Endothelial cell of umbilical vein (primary cell): ENCODE measurements around the gene MEGF11. TPM values are rescaled to one million over a fixed set of nuclear protein-coding genes. Genes with fewer than 3 reads are reported as not detected.

ENCODE experiments used
- BruUV-seq: library from RNA; stranded (reverse); fragments of 400-500 nt; replicated peaks from 2 replicates; lab custom pipeline; 2021; lab: Mats Ljungman, UMichigan
- CTCF ChIA-PET: fragments of 300-600, 350-600 bp; sonication (Branson Sonifier 250); formaldehyde crosslinking; loops from one replicate; lab custom pipeline; 2021; ENCODE audit warnings: antibody characterized with exemption, inconsistent platforms; lab: Charles Lee
- POLR2A ChIA-PET: fragments of 300-600, 350-600 bp; sonication (Branson Sonifier 250); formaldehyde crosslinking; loops from one replicate; lab custom pipeline; 2021; ENCODE audit warnings: antibody characterized with exemption, inconsistent platforms; lab: Charles Lee
- DNase-seq: peaks from one replicate; pipeline ENCODE4 v3.0.0-alpha.2; 2011; ENCODE audit warnings: low read depth, low spot score
- FAIRE-seq: peaks from 2 replicates; lab custom pipeline; 2011; peaks lifted over from hg19 to GRCh38; lab: Jason Lieb, UNC
- H2AFZ ChIP-seq: 2 replicates; pipeline ENCODE4 v1.6.0; 2012; ENCODE audit warnings: low read depth, low read length, control low read depth, inconsistent platforms
- H3K27ac ChIP-seq: 2 replicates; pipeline ENCODE4 v1.5.1; 2011; ENCODE audit warnings: low read depth, mild to moderate bottlenecking, control low read depth, low read length, moderate library complexity; ENCODE audit not compliant: insufficient read depth
- H3K27me3 ChIP-seq, 2 experiments: 2 replicates each; pipeline versions ENCODE4 v1.6.0 to v1.6.1; 2011; ENCODE audit warnings: low read length in 2 of 2, mixed read lengths in 1 of 2; ENCODE audit not compliant: control insufficient read depth in 2 of 2, insufficient read depth in 2 of 2
- H3K36me3 ChIP-seq, 2 experiments: 2 replicates in 1 of 2; 3 replicates in 1 of 2; pipeline ENCODE4 v1.5.1; 2011; ENCODE audit warnings: low read length in 2 of 2, mild to moderate bottlenecking in 1 of 2, moderate library complexity in 1 of 2; ENCODE audit not compliant: control insufficient read depth in 2 of 2, insufficient read depth in 2 of 2; ENCODE audit errors: extremely low read depth in 1 of 2
- H3K4me1 ChIP-seq: 3 replicates; pipeline ENCODE4 v1.5.1; 2011; ENCODE audit warnings: mild to moderate bottlenecking, low read length; ENCODE audit not compliant: control insufficient read depth, insufficient read depth; ENCODE audit errors: extremely low read depth
- H3K4me2 ChIP-seq: 2 replicates; pipeline ENCODE4 v1.6.1; 2011; ENCODE audit warnings: low read length, control low read depth, mixed read lengths; ENCODE audit not compliant: insufficient read depth
- H3K4me3 ChIP-seq, 3 experiments: fragments of 200-600 bp in 1 of 3; sonication (generic), shearing (Covaris generic) in 1 of 3; replicated peaks in 1 of 3; 2 replicates each; pipeline ENCODE4 v1.5.1; 2011 to 2016; ENCODE audit warnings: control low read depth in 3 of 3, low read length in 3 of 3, mild to moderate bottlenecking in 2 of 3, inconsistent platforms in 1 of 3, low read depth in 1 of 3, moderate library complexity in 1 of 3; ENCODE audit not compliant: insufficient read depth in 1 of 3
- H3K79me2 ChIP-seq: 2 replicates; pipeline ENCODE4 v1.6.0; 2012; ENCODE audit warnings: low read length, inconsistent platforms; ENCODE audit not compliant: control insufficient read depth, insufficient read depth
- H3K9ac ChIP-seq: replicated peaks from 2 replicates; pipeline ENCODE3; 2011; ENCODE audit warnings: low read length, control low read depth; ENCODE audit not compliant: insufficient read depth; ENCODE audit errors: extremely low read depth
- H3K9me1 ChIP-seq: replicated peaks from 3 replicates; pipeline ENCODE4 v1.6.0; 2011; ENCODE audit warnings: mild to moderate bottlenecking, low read length; ENCODE audit not compliant: control insufficient read depth, insufficient read depth; ENCODE audit errors: extremely low read depth
- H3K9me3 ChIP-seq: replicated peaks from 2 replicates; pipeline ENCODE4 v1.5.1; 2012; ENCODE audit warnings: low read length, inconsistent platforms; ENCODE audit not compliant: control insufficient read depth, insufficient read depth
- H4K20me1 ChIP-seq: replicated peaks from 2 replicates; pipeline ENCODE3; 2011; ENCODE audit warnings: mild to moderate bottlenecking, low read length; ENCODE audit not compliant: control insufficient read depth, insufficient read depth; ENCODE audit errors: extremely low read depth
- FOS ChIP-seq: IDR thresholded peaks from 2 replicates; pipeline ENCODE4 v1.6.1; 2011; ENCODE audit warnings: mild to moderate bottlenecking, low read length, moderate library complexity, borderline replicate concordance; ENCODE audit not compliant: insufficient read depth
- GATA2 ChIP-seq: IDR thresholded peaks from 2 replicates; pipeline ENCODE4 v1.7.0; 2011; ENCODE audit warnings: low read depth, mild to moderate bottlenecking, moderate library complexity, mixed read lengths, low read length; ENCODE audit not compliant: insufficient read length, insufficient read depth
- MYC ChIP-seq: IDR thresholded peaks from one replicate; pipeline ENCODE4 v1.6.1; 2011; ENCODE audit warnings: mild to moderate bottlenecking, low read depth, low read length
- POLR2AphosphoS5 ChIP-seq: IDR thresholded peaks from 2 replicates; pipeline ENCODE4 v1.6.1; 2012; ENCODE audit warnings: low read depth, mild to moderate bottlenecking, control low read depth, low read length, moderate library complexity; ENCODE audit not compliant: insufficient read depth
- dilution Hi-C: fragments of 300-500 bp; cut with MboI; formaldehyde crosslinking; loops from one replicate; pipeline ENCODE4 v1.15.0; 2019; ENCODE audit warnings: low sequenced_read_pairs; ENCODE audit not compliant: extremely low pct_ligation_motif_present
- intact Hi-C: fragments of 100-400 bp; cut with micrococcal nuclease; formaldehyde crosslinking; loops from one replicate; pipeline ENCODE4 v1.10.0; 2022
- polyA plus RNA-seq, 4 experiments: library from polyadenylated mRNA; depleted of rRNA in 3 of 4; stranded (reverse) in 3 of 4; unstranded in 1 of 4; fragments of >200 nt; gene quantifications; 2 replicates each; pipeline versions ENCODE4 v1.2.1 to v1.2.3, GENCODE V29; 2011 to 2012; ENCODE audit warnings: missing spikeins in 1 of 4
- total RNA-seq: library from RNA; stranded (reverse); gene quantifications from 2 replicates; pipeline ENCODE4 v1.2.3, GENCODE V29; 2021
- TF ChIP-seq, protein P1 (sequence below): IDR thresholded peaks from 2 replicates; pipeline ENCODE4 v1.6.1; 2011; ENCODE audit not compliant: insufficient read depth, insufficient read length
- TF ChIP-seq, protein P2 (sequence below), 2 donors: IDR thresholded peaks; 1 replicate in 1 of 2; 2 replicates in 1 of 2; pipeline ENCODE4 v1.5.1; 2011; ENCODE audit warnings: low read length in 2 of 2, mild to moderate bottlenecking in 2 of 2, moderate library complexity in 2 of 2, control low read depth in 1 of 2, inconsistent platforms in 1 of 2, low read depth in 1 of 2; ENCODE audit not compliant: insufficient read depth in 1 of 2; ENCODE audit errors: extremely low read depth in 1 of 2

MEGF11 gene
- total and polyA plus RNA-seq, 2 donors (not counting 3 experiments of a cell fraction or from before 2014, with no cell fraction given) = not detected

DNA sequence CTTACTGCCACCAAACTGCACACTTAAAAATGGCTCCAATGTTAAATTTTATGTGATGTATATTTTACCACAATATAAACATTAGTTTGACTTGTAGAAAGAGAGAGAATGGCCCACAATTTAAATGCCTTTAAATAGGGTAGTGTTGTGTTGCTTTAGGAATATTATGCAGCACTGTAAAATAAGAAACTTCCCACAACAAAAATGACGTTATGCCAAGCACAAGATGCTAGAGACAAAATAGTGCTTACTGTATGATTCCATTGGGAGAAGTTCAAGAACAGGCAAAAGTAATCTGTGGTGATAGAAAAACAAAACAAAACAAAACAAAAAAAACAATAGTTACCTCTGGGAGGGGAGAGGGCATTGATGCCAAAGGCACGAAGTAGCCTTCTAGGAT is 91.3 kb downstream of the MEGF11 start:
- H3K36me3 ChIP-seq = no peaks in the 10 kb centered on the region
- dilution Hi-C loops = no loop called here
- no peak overlapping the region for H3K4me2 ChIP-seq
- H2AFZ ChIP-seq = no peak overlapping the region
- ChIA-PET POLR2A (no interaction called here), CTCF (no interaction called here)
- no peaks in the 10 kb centered on the region for H3K79me2 ChIP-seq
- no peak for FAIRE-seq
- H3K4me1 ChIP-seq = no peaks in the 10 kb centered on the region
- DNase-seq = no peak
- H3K9me3 ChIP-seq = no peaks in the 10 kb centered on the region
- H3K4me3 ChIP-seq = no peak overlapping the region
- peaks cover 0 to 2% of the 10 kb centered on the region in 2 experiments for H3K27me3 ChIP-seq
- no peaks in the 10 kb centered on the region for H4K20me1 ChIP-seq
- intact Hi-C loops = no loop called here
- H3K27ac ChIP-seq = no peak overlapping the region
- no TSS peak for BruUV-seq
- TF ChIP-seq POLR2AphosphoS5 = no peak
- no peak for TF ChIP-seq FOS
- TF ChIP-seq MYC = no peak
- TF ChIP-seq GATA2 = no peak
- TF ChIP-seq, protein P1, sequence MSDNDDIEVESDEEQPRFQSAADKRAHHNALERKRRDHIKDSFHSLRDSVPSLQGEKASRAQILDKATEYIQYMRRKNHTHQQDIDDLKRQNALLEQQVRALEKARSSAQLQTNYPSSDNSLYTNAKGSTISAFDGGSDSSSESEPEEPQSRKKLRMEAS = no peak
- TF ChIP-seq, protein P2, sequence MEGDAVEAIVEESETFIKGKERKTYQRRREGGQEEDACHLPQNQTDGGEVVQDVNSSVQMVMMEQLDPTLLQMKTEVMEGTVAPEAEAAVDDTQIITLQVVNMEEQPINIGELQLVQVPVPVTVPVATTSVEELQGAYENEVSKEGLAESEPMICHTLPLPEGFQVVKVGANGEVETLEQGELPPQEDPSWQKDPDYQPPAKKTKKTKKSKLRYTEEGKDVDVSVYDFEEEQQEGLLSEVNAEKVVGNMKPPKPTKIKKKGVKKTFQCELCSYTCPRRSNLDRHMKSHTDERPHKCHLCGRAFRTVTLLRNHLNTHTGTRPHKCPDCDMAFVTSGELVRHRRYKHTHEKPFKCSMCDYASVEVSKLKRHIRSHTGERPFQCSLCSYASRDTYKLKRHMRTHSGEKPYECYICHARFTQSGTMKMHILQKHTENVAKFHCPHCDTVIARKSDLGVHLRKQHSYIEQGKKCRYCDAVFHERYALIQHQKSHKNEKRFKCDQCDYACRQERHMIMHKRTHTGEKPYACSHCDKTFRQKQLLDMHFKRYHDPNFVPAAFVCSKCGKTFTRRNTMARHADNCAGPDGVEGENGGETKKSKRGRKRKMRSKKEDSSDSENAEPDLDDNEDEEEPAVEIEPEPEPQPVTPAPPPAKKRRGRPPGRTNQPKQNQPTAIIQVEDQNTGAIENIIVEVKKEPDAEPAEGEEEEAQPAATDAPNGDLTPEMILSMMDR (IDR thresholded peaks at IDR 0.05; ENCODE audit: extremely low read depth in 1 of 2, insufficient read depth in 1 of 2, low read depth in 1 of 2, low read length in 2 of 2) = no peak
- H3K9me1 ChIP-seq = no peaks in the 10 kb centered on the region
- no peak overlapping the region for H3K9ac ChIP-seq
